ENCODE results near the gene UBE2E2. TPM values are rescaled to one million over a fixed set of nuclear protein-coding genes. Genes with fewer than 3 reads are reported as not detected.
A peak's percentile ranks its signal among the peaks of the same experiment; 100 is the strongest.

The UBE2E2 gene
- 10 to 100 TPM in 2 of 4 donors, 1 to 10 TPM in 2; 3.1 to 58.5 (median 25.0) TPM for total RNA-seq

- intact Hi-C loops (cut with DNase I; ENCODE audit: low total_unique reads), result no loop called here
- peak within 1 kb of the TSS; percentile 89 to 97 for H3K4me3 ChIP-seq
- TF ChIP-seq POLR2A (IDR thresholded peaks at IDR 0.05), result peak; percentile 32 to 83
- TF ChIP-seq CTCF (IDR thresholded peaks at IDR 0.05), result no peak
- no peaks in the 10 kb centered on the region for H3K36me3 ChIP-seq
- H3K4me1 ChIP-seq, result no peaks in the 10 kb centered on the region
- H3K27me3 ChIP-seq, result no peaks in the 10 kb centered on the region
- DNase-seq, result peak; percentile 59 to 76
- peak within 1 kb of the TSS; percentile 90 to 92 for H3K27ac ChIP-seq
- H3K9me3 ChIP-seq, result no peaks in the 10 kb centered on the region
These were observed at the start of gene UBE2E2 for GRCh38 chr3:23202921-23203707. Gene UBE2E2 (plus strand): TSS chr3:23203327.

GRCh38 chr3:23153436-23153835, 49.7 kb upstream of the UBE2E2 start:
- intact Hi-C loops (cut with DNase I; ENCODE audit: low total_unique reads), result no loop called here

GRCh38 chr3:23157331-23157730, 45.8 kb upstream of the UBE2E2 start:
- H3K4me3 ChIP-seq, result no peak overlapping the region
- H3K27ac ChIP-seq, result no peak overlapping the region
- H3K36me3 ChIP-seq, result no peaks in the 10 kb centered on the region
- H3K9me3 ChIP-seq, result peaks cover 0 to 9% of the 10 kb centered on the region in 2 donors
- intact Hi-C loops (cut with DNase I; ENCODE audit: low total_unique reads), result no loop called here
- DNase-seq, result no peak
- H3K27me3 ChIP-seq, result no peaks in the 10 kb centered on the region
- TF ChIP-seq POLR2A (IDR thresholded peaks at IDR 0.05), result no peak
- H3K4me1 ChIP-seq, result no peaks in the 10 kb centered on the region

More at GRCh38 chr3:23153436-23153835, 49.7 kb upstream of the UBE2E2 start:
- Histone ChIP-seq H3K9me3 (peaks cover 0 to 9% of the 10 kb centered on the region in 2 donors), H3K4me3 (no peak overlapping the region), H3K36me3 (no peaks in the 10 kb centered on the region), H3K27me3 (no peaks in the 10 kb centered on the region), H3K4me1 (no peaks in the 10 kb centered on the region), H3K27ac (no peak overlapping the region)
- TF ChIP-seq CTCF (IDR thresholded peaks at IDR 0.05) (no peak), POLR2A (IDR thresholded peaks at IDR 0.05) (no peak)
- DNase-seq, result no peak

- TF ChIP-seq POLR2A (IDR thresholded peaks at IDR 0.05) (no peak), CTCF (IDR thresholded peaks at IDR 0.05) (no peak)
- DNase-seq, result no peak
- Histone ChIP-seq H3K4me1 (no peaks in the 10 kb centered on the region), H3K9me3 (peaks cover 0 to 6% of the 10 kb centered on the region in 2 donors), H3K27ac (peak overlapping the region in 1 of 2 donors; percentile 5), H3K36me3 (no peaks in the 10 kb centered on the region), H3K4me3 (no peak overlapping the region), H3K27me3 (no peaks in the 10 kb centered on the region)
- intact Hi-C loops (cut with DNase I; ENCODE audit: low total_unique reads), result no loop called here
These were observed 43.2 kb upstream of the UBE2E2 start for GRCh38 chr3:23159929-23160328.

- Histone ChIP-seq H3K4me1 (no peaks in the 10 kb centered on the region), H3K36me3 (no peaks in the 10 kb centered on the region), H3K9me3 (no peaks in the 10 kb centered on the region), H3K27me3 (no peaks in the 10 kb centered on the region), H3K4me3 (no peak overlapping the region), H3K27ac (no peak overlapping the region)
- intact Hi-C loops (cut with DNase I; ENCODE audit: low total_unique reads), result no loop called here
- TF ChIP-seq POLR2A (IDR thresholded peaks at IDR 0.05), result no peak
- no peak for TF ChIP-seq CTCF (IDR thresholded peaks at IDR 0.05)
- no peak for DNase-seq
These were observed 41.8 kb upstream of the UBE2E2 start for GRCh38 chr3:23161308-23161707.
